Pancreas (tissue), 10 donors: ENCODE data around the gene MAP2K5. TPM values are rescaled to one million over a fixed set of nuclear protein-coding genes. Genes with fewer than 3 reads are reported as not detected.
A peak's percentile ranks its signal among the peaks of the same experiment; 100 is the strongest.

ENCODE experiments used
- ATAC-seq, 4 donors: fragments of 200-7000 bp; cut with Tn5 transposase; one replicate each; pipeline versions ENCODE4 v1.8.0 to v1.9.1; 2020; ENCODE audit warnings: mild to moderate bottlenecking in 4 of 4, moderate library complexity in 4 of 4
- DNase-seq, 6 donors: peaks; one replicate each; pipeline ENCODE4 v3.0.0-alpha.2; 2020
- FAIRE-seq: peaks from 2 replicates; lab custom pipeline; 2012; peaks lifted over from hg19 to GRCh38; lab: Jason Lieb, UNC
- H3K27ac ChIP-seq, 4 donors: fragments of 200-600 bp; sonication (generic); 1 replicate in 3 of 4; 2 replicates in 1 of 4; pipeline versions ENCODE4 v1.5.0 to v1.8.0; 2020
- H3K27me3 ChIP-seq, 4 donors: fragments of 200-600 bp; one replicate each; pipeline ENCODE4 v1.8.0; 2021
- H3K36me3 ChIP-seq, 3 donors: fragments of 200-600 bp; sonication (generic) in 1 of 3; one replicate each; pipeline versions ENCODE4 v1.5.0 to v1.8.0; 2020 to 2021
- H3K4me1 ChIP-seq, 3 donors: fragments of 200-600 bp; one replicate each; pipeline ENCODE4 v1.8.0; 2021
- H3K4me3 ChIP-seq, 4 donors: fragments of 200-600 bp; sonication (generic) in 2 of 4; one replicate each; pipeline versions ENCODE4 v1.5.0 to v1.8.0; 2020 to 2021
- H3K9me3 ChIP-seq, 4 donors: fragments of 200-600 bp; one replicate each; pipeline ENCODE4 v1.8.0; 2021
- WGBS, 2 donors: extraction: QIAGEN DNeasy Blood & Tissue Kit; methylation state at CpG; one replicate each; pipeline ENCODE4 v1.1.7; 2013; 5-methylcytosine and 5-hydroxymethylcytosine counted together
- intact Hi-C, 3 donors: fragments of 100-400 bp; cut with DNase I; formaldehyde crosslinking; loops; one replicate each; pipeline versions ENCODE4 v1.11.1 to v1.14.2; 2022
- polyA plus RNA-seq, 2 donors: library from polyadenylated mRNA; stranded (reverse); fragments of 200-250 nt; gene quantifications; one replicate each; pipeline ENCODE4 v1.2.3, GENCODE V29; 2013
- total RNA-seq, 6 donors: library from RNA; stranded (reverse); fragmentation: NEBNext Ultra II Directional in 4 of 6; extraction: Animal tissue kit (Norgen Biotek cat#: 25700) in 4 of 6; gene quantifications; one replicate each; pipeline versions ENCODE4 v1.2.1 to v1.2.4, GENCODE V29; 2021 to 2023
- TF ChIP-seq, protein P1 (sequence below), 4 donors: fragments of 200-600 bp; sonication (generic) in 3 of 4; IDR thresholded peaks; one replicate each; pipeline versions ENCODE4 v1.5.0 to v1.8.0; 2021; ENCODE audit warnings: antibody characterized with exemption in 4 of 4
- donor health status: healthy with polysubstance abuse.
- donor health status: DM: no; HTN: no; CAD: no; lungs with moderate emphysema.
- donor health status: DM: no; HTN: no; CAD: no.
- donor health status: control.
- donor health status: control.
- donor health status: Bipolar disorder and iron deficiency.
- donor health status: DM: yes; HTN: yes; CAD: no.
- donor health status: DM: no; HTN: no; CAD: no.
- donor health status: DM: no; HTN: no; CAD: no.
- donor health status: DM: yes; HTN: yes; CAD: no.

The MAP2K5 gene
- total and polyA plus RNA-seq, 8 donors = 5.5 to 14.8 (median 10.0) TPM

DNA sequence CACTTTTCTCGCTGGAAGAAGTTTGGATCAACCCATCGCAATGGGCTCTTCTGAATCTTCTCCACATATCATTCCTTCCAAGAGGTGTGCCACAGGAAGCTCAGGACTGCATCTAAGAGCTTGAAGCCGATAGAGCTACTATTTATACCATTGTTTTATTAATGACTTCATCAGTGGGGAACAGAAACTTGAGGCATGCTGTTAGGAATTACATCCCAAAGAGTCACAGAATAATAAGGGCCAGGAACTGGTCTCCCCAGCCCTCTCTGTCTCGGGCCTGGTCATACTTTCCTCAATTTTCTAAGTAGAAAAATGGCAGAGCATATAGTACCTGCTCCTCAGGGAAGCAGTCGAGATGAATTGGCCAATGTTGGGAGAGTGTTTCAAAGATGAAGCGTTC lies 38.4 kb upstream of the MAP2K5 start:
- H3K36me3 ChIP-seq = no peaks in the 10 kb centered on the region
- no peak for DNase-seq
- H3K27ac ChIP-seq = no peak overlapping the region
- ATAC-seq = no peak
- H3K4me1 ChIP-seq = no peaks in the 10 kb centered on the region
- WGBS, 2 donors = 93 to 96% methylated on average over 6 of the region's 6 CpGs
- TF ChIP-seq, protein P1, sequence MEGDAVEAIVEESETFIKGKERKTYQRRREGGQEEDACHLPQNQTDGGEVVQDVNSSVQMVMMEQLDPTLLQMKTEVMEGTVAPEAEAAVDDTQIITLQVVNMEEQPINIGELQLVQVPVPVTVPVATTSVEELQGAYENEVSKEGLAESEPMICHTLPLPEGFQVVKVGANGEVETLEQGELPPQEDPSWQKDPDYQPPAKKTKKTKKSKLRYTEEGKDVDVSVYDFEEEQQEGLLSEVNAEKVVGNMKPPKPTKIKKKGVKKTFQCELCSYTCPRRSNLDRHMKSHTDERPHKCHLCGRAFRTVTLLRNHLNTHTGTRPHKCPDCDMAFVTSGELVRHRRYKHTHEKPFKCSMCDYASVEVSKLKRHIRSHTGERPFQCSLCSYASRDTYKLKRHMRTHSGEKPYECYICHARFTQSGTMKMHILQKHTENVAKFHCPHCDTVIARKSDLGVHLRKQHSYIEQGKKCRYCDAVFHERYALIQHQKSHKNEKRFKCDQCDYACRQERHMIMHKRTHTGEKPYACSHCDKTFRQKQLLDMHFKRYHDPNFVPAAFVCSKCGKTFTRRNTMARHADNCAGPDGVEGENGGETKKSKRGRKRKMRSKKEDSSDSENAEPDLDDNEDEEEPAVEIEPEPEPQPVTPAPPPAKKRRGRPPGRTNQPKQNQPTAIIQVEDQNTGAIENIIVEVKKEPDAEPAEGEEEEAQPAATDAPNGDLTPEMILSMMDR (IDR thresholded peaks at IDR 0.05) = no peak
- intact Hi-C loops = no loop called here
- no peak for FAIRE-seq
- no peaks in the 10 kb centered on the region for H3K27me3 ChIP-seq
- no peaks in the 10 kb centered on the region for H3K9me3 ChIP-seq
- no peak overlapping the region for H3K4me3 ChIP-seq

DNA sequence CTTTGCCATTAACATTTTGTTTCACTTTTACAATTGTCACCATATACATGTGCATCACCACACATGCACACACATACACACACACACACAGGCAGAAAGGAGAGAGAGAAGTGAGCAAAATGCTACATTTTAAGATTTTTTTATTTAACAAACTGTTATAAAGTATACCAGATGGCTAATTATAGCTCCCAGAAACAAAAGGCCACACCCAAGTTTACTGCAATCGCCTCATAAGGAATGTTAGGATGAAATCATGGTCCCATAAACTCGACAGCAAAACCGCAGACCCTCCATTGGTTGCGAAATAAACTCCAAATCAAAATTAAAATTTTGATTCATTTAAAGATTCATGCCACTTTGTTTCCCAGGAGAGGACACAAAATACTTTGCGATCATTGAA lies 37.7 kb upstream of the MAP2K5 start:
- TF ChIP-seq, protein P1 (IDR thresholded peaks at IDR 0.05) = no peak
- WGBS, 2 donors = 93 to 96% methylated on average over 5 of the region's 5 CpGs
- no peaks in the 10 kb centered on the region for H3K9me3 ChIP-seq
- H3K27me3 ChIP-seq = no peaks in the 10 kb centered on the region
- no peak overlapping the region for H3K27ac ChIP-seq
- no peak overlapping the region for H3K4me3 ChIP-seq
- FAIRE-seq = no peak
- no peak for DNase-seq
- intact Hi-C loops = no loop called here
- H3K4me1 ChIP-seq = no peaks in the 10 kb centered on the region
- ATAC-seq = no peak
- no peaks in the 10 kb centered on the region for H3K36me3 ChIP-seq

DNA sequence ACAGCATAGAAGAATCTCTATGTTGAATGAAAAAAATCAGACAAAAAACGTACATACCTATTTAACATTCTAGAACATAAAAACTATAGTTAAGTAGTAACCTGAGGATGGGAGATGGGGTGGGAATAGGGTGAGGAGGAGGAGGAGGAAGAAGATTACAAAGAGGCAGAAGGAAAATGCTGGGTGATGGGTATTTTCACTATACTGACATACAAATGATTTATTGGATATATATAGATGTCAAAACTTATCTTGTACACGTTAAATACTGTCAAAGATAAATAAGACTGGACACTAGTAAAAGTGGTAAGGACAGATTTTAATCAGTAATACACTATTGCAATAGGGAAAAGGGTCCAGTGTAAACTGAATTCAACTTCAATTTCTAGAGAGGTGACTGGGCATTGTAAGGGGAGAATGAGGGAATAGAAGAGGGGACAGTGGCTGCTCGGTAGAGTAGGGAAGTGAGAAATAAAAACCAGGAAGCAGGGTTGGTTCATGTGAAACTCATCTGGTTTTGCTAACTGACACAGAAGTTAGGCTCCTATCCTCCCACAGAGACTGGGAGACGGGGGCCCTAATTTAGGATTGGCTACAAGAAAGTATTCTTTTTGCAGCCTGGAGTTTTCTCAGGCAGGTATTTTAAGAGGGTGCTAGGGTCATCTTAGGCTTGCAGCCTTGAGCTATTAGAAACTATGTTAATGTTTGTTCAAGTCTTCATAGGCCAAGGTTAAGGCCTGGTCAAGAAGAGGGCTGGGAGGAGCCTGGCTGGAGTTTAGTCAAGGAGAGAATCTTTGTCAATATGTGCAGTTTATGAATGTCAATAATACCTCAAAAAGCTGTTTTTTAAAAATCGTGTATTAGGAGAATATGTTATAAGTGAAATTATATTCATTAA lies 36.6 kb upstream of the MAP2K5 start:
- no peaks in the 10 kb centered on the region for H3K9me3 ChIP-seq
- no peaks in the 10 kb centered on the region for H3K36me3 ChIP-seq
- no peak for FAIRE-seq
- H3K27me3 ChIP-seq = no peaks in the 10 kb centered on the region
- peak in 1 of 4 donors; percentile 56 for ATAC-seq
- no peak for DNase-seq
- no peak overlapping the region for H3K4me3 ChIP-seq
- no peak overlapping the region for H3K27ac ChIP-seq
- WGBS, 2 donors = 51 to 65% methylated on average over 5 of the region's 5 CpGs
- no peaks in the 10 kb centered on the region for H3K4me1 ChIP-seq
- TF ChIP-seq, protein P1 (IDR thresholded peaks at IDR 0.05) = no peak
- intact Hi-C loops = no loop called here

- no peak overlapping the region for H3K27ac ChIP-seq
- no peak for FAIRE-seq
- H3K27me3 ChIP-seq = no peaks in the 10 kb centered on the region
- TF ChIP-seq, protein P1 (IDR thresholded peaks at IDR 0.05) = no peak
- ATAC-seq = no peak
- H3K9me3 ChIP-seq = no peaks in the 10 kb centered on the region
- H3K4me1 ChIP-seq = no peaks in the 10 kb centered on the region
- DNase-seq = no peak
- no peak overlapping the region for H3K4me3 ChIP-seq
- H3K36me3 ChIP-seq = no peaks in the 10 kb centered on the region
- intact Hi-C loops = no loop called here
- 90 to 94% methylated on average over 11 of the region's 11 CpGs for WGBS, 2 donors
Measured at GRCh38 chr15:67506775-67507747, 35.4 kb upstream of the MAP2K5 start.
